ENCODE measurements around the gene SRSF4. TPM values are rescaled to one million over a fixed set of nuclear protein-coding genes. Genes with fewer than 3 reads are reported as not detected.

SRSF4 gene
- total RNA-seq, 1 donor from 2014 or later = 92.6 TPM

DNA sequence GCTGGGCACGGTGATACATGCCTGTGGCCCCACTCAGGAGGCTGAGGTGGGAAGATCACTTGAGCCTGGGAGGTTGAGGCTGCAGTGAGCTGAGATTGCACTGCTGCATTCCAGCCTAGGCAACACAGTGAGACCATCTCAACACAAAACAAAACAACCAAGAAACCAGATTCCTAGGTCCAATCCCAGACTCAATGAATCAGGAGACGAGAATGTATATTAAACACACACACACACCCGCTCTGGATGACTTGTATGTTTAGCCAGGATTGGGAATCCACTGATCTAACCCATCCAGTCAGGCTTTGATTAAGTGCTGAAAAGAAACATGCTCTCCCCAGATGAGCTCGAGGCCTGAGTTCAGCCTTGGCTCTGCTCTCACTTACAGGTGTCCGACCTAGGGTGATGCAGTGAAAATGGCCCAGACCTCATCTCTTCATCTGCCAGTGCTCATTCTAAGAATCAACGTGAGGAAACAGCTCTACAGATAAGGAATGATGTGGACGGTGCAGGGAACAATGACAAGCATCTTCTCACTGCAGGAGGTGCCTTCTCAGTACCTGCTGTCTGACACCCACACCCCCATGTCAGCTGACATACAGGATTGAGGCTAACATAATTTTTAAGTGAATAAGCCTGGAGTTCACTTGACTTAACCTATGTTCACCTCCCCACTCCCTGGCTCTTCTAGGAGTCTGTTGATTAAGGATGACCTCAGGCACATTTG, 15.3 kb upstream of the SRSF4 start:
- CTCF ChIA-PET = interaction anchor here (0.7 to 3.0 kb wide), 5 partner anchors 16 to 317 kb away, joined by 3 to 20 read pairs (median 5); partner anchors contain the start of gene SRSF4
- Mint-ChIP-seq H3K4me1 (no peaks in the 10 kb centered on the region), H3K36me3 (ENCODE audit: low read depth) (peaks cover 37% of the 10 kb centered on the region), H3K27me3 (no peaks in the 10 kb centered on the region), H3K27ac (no peak overlapping the region), H3K9me3 (no peaks in the 10 kb centered on the region), H3K4me3 (no peak overlapping the region)
- no peak for ATAC-seq (ENCODE audit: low read depth)
- intact Hi-C loops (cut with micrococcal nuclease) = loop anchor here (1.0 kb wide), 1 partner anchor 315 kb away; no protein-coding TSS in a partner anchor
- TF ChIP-seq, protein P1, sequence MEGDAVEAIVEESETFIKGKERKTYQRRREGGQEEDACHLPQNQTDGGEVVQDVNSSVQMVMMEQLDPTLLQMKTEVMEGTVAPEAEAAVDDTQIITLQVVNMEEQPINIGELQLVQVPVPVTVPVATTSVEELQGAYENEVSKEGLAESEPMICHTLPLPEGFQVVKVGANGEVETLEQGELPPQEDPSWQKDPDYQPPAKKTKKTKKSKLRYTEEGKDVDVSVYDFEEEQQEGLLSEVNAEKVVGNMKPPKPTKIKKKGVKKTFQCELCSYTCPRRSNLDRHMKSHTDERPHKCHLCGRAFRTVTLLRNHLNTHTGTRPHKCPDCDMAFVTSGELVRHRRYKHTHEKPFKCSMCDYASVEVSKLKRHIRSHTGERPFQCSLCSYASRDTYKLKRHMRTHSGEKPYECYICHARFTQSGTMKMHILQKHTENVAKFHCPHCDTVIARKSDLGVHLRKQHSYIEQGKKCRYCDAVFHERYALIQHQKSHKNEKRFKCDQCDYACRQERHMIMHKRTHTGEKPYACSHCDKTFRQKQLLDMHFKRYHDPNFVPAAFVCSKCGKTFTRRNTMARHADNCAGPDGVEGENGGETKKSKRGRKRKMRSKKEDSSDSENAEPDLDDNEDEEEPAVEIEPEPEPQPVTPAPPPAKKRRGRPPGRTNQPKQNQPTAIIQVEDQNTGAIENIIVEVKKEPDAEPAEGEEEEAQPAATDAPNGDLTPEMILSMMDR (IDR thresholded peaks at IDR 0.05) = no peak
- POLR2A ChIA-PET = interaction anchor here (0.7 to 1.3 kb wide), 4 partner anchors 9 to 313 kb away, joined by 3 to 7 read pairs (median 4); partner anchors contain the start of gene SRSF4
- DNase-seq = no peak

DNA sequence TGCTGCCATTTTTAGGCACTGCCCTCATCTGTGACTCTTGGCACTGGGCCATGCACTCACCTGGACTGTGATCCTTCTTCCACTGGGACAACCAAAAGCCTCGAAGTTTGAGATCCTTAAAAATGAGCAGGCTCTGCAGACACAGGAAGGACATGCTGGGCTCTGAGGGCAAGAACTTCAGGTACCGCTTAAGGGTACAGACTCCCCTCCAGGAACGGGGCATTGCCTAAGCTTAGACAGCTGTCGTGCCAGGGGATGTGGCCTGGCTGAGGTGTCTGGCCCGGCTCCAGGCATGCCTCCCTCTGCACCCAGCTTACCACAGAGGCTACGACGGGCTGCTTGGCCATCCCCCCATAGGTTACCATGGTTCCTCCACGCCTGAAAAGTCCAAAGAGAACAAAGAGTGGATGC, 14.2 kb upstream of the SRSF4 start:
- Mint-ChIP-seq H3K27me3 (no peaks in the 10 kb centered on the region), H3K27ac (no peak overlapping the region), H3K4me3 (no peak overlapping the region), H3K9me3 (no peaks in the 10 kb centered on the region), H3K36me3 (ENCODE audit: low read depth) (peaks cover 28% of the 10 kb centered on the region), H3K4me1 (no peaks in the 10 kb centered on the region)
- POLR2A ChIA-PET = no interaction called here
- intact Hi-C loops (cut with micrococcal nuclease) = no loop called here
- TF ChIP-seq, protein P1 (IDR thresholded peaks at IDR 0.05) = no peak
- ATAC-seq (ENCODE audit: low read depth) (no peak), DNase-seq (no peak)
- CTCF ChIA-PET = interaction anchor here (2.7 to 3.0 kb wide), 2 partner anchors 15 to 314 kb away, joined by 15 to 20 read pairs; partner anchors contain the start of gene SRSF4

DNA sequence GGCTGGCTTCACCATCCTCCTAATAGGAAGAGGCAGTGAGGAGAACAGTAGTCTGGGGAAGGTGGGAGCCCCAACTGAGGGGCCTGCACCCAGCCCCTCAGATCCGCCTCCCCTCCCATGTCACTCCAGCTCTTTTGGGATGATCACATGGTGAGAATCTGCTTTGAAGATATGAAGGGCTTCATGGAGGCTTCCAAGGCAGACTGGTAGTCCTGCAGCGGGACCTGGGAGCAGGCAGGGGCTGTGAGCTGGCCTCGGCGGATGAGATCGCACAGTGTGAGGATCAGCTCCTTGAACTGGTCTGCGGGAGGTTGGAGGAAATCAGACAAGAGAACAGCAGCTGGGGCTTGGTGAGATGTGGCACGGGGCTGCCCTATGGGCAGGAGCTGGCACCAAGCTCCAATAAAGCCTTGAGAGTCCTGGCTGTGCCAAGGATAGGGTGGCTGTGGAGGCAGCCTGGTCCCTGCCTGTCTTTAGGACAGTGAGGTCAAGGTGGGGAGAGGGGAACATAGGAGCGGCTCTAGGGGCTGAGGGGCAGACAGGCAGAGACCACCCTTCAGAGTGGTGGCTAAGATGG, 12.3 kb upstream of the SRSF4 start:
- POLR2A ChIA-PET = interaction anchor here (0.6 kb wide), 1 partner anchor 551 kb away, joined by 4 read pairs; no protein-coding TSS in a partner anchor
- H3K4me3 Mint-ChIP-seq = no peak overlapping the region

DNA sequence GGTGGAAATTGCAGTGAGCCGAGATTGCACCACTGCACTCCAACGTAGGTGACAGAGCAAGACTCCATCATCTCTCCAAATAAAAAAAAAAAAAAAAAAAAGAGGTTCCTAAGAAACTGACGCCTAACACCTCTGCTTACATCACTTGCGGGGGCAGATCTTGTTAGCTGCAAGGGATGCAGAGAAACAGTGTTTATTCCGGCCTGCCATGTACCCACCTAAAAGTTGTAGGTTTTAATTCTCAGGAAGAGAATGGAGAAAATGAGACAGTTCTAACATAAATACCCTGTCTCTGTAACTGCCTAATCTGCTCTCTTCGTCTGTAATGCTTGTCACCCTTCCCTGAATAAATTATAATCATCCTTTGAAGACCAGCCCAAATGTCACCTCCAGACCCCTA, 9.0 kb upstream of the SRSF4 start:
- CTCF ChIA-PET = no interaction called here
- no peaks in the 10 kb centered on the region for H3K9me3 Mint-ChIP-seq
- intact Hi-C loops (cut with micrococcal nuclease) = no loop called here

More for the DNA sequence above, 12.3 kb upstream of the SRSF4 start:
- DNase-seq = no peak
- Mint-ChIP-seq H3K4me1 (no peaks in the 10 kb centered on the region), H3K27me3 (no peaks in the 10 kb centered on the region), H3K27ac (no peak overlapping the region), H3K36me3 (ENCODE audit: low read depth) (peaks cover 20% of the 10 kb centered on the region), H3K9me3 (no peaks in the 10 kb centered on the region)
- intact Hi-C loops (cut with micrococcal nuclease) = no loop called here
- no peak for ATAC-seq (ENCODE audit: low read depth)
- TF ChIP-seq, protein P1 (IDR thresholded peaks at IDR 0.05) = no peak
- CTCF ChIA-PET = no interaction called here

More for the DNA sequence above, 9.0 kb upstream of the SRSF4 start:
- DNase-seq (no peak), ATAC-seq (ENCODE audit: low read depth) (no peak)
- Mint-ChIP-seq H3K4me3 (no peak overlapping the region), H3K36me3 (ENCODE audit: low read depth) (peaks cover 20% of the 10 kb centered on the region), H3K4me1 (no peaks in the 10 kb centered on the region), H3K27me3 (no peaks in the 10 kb centered on the region), H3K27ac (no peak overlapping the region)
- TF ChIP-seq, protein P1 (IDR thresholded peaks at IDR 0.05) = no peak
- POLR2A ChIA-PET = interaction anchor here (0.7 kb wide), 1 partner anchor 542 kb away, joined by 5 read pairs; no protein-coding TSS in a partner anchor
